ENCODE data around the gene MLPH. TPM values are rescaled to one million over a fixed set of nuclear protein-coding genes. Genes with fewer than 3 reads are reported as not detected.
A peak's percentile ranks its signal among the peaks of the same experiment; 100 is the strongest.

The MLPH gene
- 10 to 100 TPM in 1 of 2 donors, 1 to 10 TPM in 1; 1.6 to 22.6 TPM for total RNA-seq
- 10 to 100 TPM; 22.1 to 25.9 TPM for polyA plus RNA-seq

GRCh38 chr2:237486819-237487448 is at the start of gene MLPH:
TSS of gene MLPH (plus strand) at chr2:237487251. CDS start at chr2:237493427, 6,176 bp downstream.
- H3K27me3 ChIP-seq (ENCODE audit: control insufficient read depth in 4 of 4, insufficient read depth in 4 of 4, low read length in 3 of 4) = no peaks in the 10 kb centered on the region
- H3K27ac ChIP-seq (ENCODE audit: low read depth in 1 of 2, low read length in 2 of 2) = peak within 1 kb of the TSS; percentile 57 to 86
- no peak for TF ChIP-seq NR2F2 (IDR thresholded peaks at IDR 0.05)
- peak; percentile 29 for TF ChIP-seq YY1 (IDR thresholded peaks at IDR 0.05)
- TF ChIP-seq REST (IDR thresholded peaks at IDR 0.05) = peak; percentile 53
- TF ChIP-seq RAD21 (IDR thresholded peaks at IDR 0.05) = peak in 1 of 2 donors; percentile 2
- peaks cover 8 to 37% (median 24%) of the 10 kb centered on the region in 4 donors for H3K4me1 ChIP-seq (ENCODE audit: control insufficient read depth in 4 of 4, insufficient read depth in 4 of 4, low read length in 3 of 4)
- peak; percentile 43 for DNase-seq (ENCODE audit: low spot score)
- peak within 1 kb of the TSS; percentile 29 to 62 for H3K9ac ChIP-seq (ENCODE audit: low read depth in 1 of 2, low read length in 2 of 2)
- peaks cover 3 to 7% (median 5%) of the 10 kb centered on the region in 4 donors for H3K9me3 ChIP-seq (ENCODE audit: control insufficient read depth in 4 of 4, low read length in 3 of 4)
- H3K4me3 ChIP-seq (ENCODE audit: low read depth in 1 of 3, low read length in 3 of 3) = peak within 1 kb of the TSS; percentile 59 to 81 (median 70)
- WGBS = 2% methylated on average over 63 of the region's 63 CpGs
- peaks cover 0 to 4% (median 1%) of the 10 kb centered on the region in 4 donors for H3K36me3 ChIP-seq (ENCODE audit: control insufficient read depth in 4 of 4, insufficient read depth in 3 of 4, low read depth in 1 of 4, low read length in 3 of 4)

GRCh38 chr2:237437566-237437965 is 49.5 kb upstream of the MLPH start:
- Histone ChIP-seq H3K9me3 (ENCODE audit: control insufficient read depth in 4 of 4, low read length in 3 of 4) (no peaks in the 10 kb centered on the region), H3K9ac (ENCODE audit: low read depth in 1 of 2, low read length in 2 of 2) (no peak overlapping the region), H3K27me3 (ENCODE audit: control insufficient read depth in 4 of 4, insufficient read depth in 4 of 4, low read length in 3 of 4) (peaks cover 0 to 6% (median 0%) of the 10 kb centered on the region in 4 donors), H3K4me1 (ENCODE audit: control insufficient read depth in 4 of 4, insufficient read depth in 4 of 4, low read length in 3 of 4) (peaks cover 0 to 4% (median 0%) of the 10 kb centered on the region in 4 donors), H3K36me3 (ENCODE audit: control insufficient read depth in 4 of 4, insufficient read depth in 3 of 4, low read depth in 1 of 4, low read length in 3 of 4) (no peaks in the 10 kb centered on the region), H3K4me3 (ENCODE audit: low read depth in 1 of 3, low read length in 3 of 3) (no peak overlapping the region), H3K27ac (ENCODE audit: low read depth in 1 of 2, low read length in 2 of 2) (no peak overlapping the region)
- DNase-seq (ENCODE audit: low spot score) = no peak
- TF ChIP-seq JUND (IDR thresholded peaks at IDR 0.05) (no peak), FOXA1 (IDR thresholded peaks at IDR 0.05) (no peak), NR2F2 (IDR thresholded peaks at IDR 0.05) (no peak), RXRA (IDR thresholded peaks at IDR 0.05) (no peak), SP1 (IDR thresholded peaks at IDR 0.05) (no peak), EGR1 (IDR thresholded peaks at IDR 0.05; ENCODE audit: low read depth in 2 of 2) (no peak), ATF3 (IDR thresholded peaks at IDR 0.05) (no peak), RAD21 (IDR thresholded peaks at IDR 0.05) (no peak), ZBTB33 (IDR thresholded peaks at IDR 0.05) (no peak), HNF4G (IDR thresholded peaks at IDR 0.05) (no peak), FOXA2 (IDR thresholded peaks at IDR 0.05) (no peak), MAX (IDR thresholded peaks at IDR 0.05) (no peak), TAF1 (conservative IDR thresholded peaks at IDR 0.05) (no peak), YY1 (IDR thresholded peaks at IDR 0.05) (no peak), CTCF (IDR thresholded peaks at IDR 0.05; ENCODE audit: low read depth, low read length, missing input control) (no peak), GABPA (IDR thresholded peaks at IDR 0.05 in 1 of 2, conservative IDR thresholded peaks at IDR 0.05 in 1 of 2) (no peak), REST (IDR thresholded peaks at IDR 0.05) (no peak)
- WGBS = 81% methylated on average over 5 of the region's 5 CpGs
